CD4-positive, alpha-beta T cell treated with Interleukin-4 for 4 hours (primary cell): ENCODE measurements around the gene RAP1GAP2.
"Not testable (repeated sequence)": the region's sequence is repeated elsewhere in the genome, so short reads cannot be mapped to it uniquely, and the experiment has no call there.

Experiments
- DNase-seq: peaks from one replicate; pipeline ENCODE4 v3.0.0-alpha.2; 2020

Gene RAP1GAP2

DNA sequence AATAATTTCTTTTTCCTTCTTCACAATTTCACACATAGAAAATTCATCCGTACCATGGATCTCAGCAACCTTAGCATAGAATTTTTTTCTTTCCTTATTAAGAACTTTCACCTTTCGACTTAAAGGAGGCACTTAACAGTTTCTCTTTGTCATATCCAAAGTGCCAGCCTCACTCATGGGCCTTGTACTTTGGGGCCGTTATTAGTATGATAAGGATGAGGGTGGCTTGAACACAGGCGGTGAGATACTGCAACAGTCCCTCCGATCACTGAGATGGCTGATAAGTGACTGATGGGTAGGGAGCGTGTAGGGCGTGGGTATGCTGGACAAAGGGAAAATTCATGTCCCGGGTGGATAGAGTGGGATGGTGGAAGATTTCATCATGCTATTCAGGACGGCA is 181.9 kb downstream of the RAP1GAP2 start:
- no peak for DNase-seq

DNA sequence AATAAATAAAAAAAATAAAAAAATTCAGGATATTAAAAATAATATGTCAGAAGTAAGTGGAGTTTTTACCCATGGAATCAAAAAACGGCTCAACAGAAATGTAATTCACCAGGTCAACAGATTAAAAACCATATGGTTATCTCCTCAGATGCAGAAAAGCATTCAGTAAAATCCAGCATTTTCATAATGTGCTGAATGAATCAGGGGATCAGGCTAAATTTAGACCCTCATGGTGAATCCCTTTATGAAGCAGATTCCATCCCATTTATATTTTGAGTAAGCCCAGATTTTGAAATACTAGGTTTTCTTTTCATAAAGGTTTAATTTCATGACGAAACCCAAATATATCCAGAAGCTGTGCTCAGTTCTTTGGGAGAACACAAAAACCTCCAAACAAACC is 182.8 kb downstream of the RAP1GAP2 start:
- no peak for DNase-seq

- no peak for DNase-seq
Measured at GRCh38 chr17:2980211-2980903, 184.1 kb downstream of the RAP1GAP2 start.

- no peak for DNase-seq
Measured at GRCh38 chr17:2980904-2981246, 184.6 kb downstream of the RAP1GAP2 start.

- no peak for DNase-seq
Measured at GRCh38 chr17:2981325-2981724, 185.1 kb downstream of the RAP1GAP2 start.

DNA sequence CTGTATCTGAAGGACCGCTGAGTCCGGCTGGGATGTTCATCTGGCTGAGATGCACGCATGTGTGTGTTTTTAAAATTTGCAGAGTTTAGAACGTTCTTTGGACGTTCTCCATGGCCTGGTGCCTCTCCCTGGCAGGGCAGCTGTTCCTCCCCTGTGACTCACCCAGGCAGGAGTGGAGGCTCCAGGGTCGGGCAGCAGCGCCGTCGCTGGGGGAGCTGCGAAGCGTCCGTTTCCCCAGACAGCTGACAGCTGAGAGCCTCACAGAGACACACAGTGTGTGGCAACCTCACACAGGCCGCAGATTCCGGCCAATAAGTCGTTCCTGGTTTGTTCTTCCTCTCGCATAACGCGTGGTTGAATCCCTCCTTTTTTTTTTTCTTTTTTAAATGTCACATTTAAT is 186.6 kb downstream of the RAP1GAP2 start:
- no peak for DNase-seq

- DNase-seq, result no peak
Measured at GRCh38 chr17:2983255-2983654, 187.0 kb downstream of the RAP1GAP2 start.

GRCh38 chr17:2985318-2985717 is 189.1 kb downstream of the RAP1GAP2 start:
- DNase-seq, result no peak

- DNase-seq, result no peak
Measured at GRCh38 chr17:2986925-2987324, 190.7 kb downstream of the RAP1GAP2 start.

DNA sequence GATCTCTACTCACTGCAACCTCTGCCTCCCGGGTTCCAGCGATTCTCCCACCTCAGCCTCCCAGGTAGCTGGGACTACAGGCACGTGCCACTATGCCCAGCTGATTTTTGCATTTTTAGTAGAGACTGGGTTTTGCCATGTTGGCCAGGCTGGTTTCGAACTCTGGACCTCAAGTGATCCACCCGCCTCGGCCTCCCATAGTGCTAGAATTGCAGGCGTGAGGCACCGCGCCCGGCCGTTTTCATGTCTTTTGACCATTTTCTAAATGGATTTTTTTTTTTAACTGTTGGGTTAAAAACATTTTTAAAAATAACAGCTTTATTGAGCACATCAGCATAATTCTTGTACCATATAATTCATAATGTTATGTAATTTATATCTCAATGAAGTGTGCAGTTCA is 193.2 kb downstream of the RAP1GAP2 start:
- DNase-seq, result not testable (repeated sequence)

GRCh38 chr17:2989855-2990254 is 193.6 kb downstream of the RAP1GAP2 start:
- no peak for DNase-seq

DNA sequence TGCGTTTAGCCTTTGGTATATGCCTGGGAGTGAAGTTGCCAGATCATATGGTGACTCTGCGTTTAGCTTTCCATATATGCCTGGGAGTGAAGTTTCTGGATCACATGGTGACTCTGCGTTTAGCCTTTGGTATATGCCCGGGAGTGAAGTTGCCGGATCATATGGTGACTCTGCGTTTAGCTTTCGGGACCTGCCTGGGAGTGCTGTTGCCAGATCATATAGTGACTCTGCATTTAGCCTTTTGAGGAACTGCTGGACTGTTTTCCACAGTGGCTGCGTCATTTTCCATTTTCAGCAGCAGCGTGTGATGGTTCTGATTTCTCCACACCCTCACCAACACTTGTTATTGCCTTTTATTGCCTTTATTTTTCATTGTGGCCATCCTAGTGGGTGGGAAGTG is 194.2 kb downstream of the RAP1GAP2 start:
- DNase-seq, result no peak

DNA sequence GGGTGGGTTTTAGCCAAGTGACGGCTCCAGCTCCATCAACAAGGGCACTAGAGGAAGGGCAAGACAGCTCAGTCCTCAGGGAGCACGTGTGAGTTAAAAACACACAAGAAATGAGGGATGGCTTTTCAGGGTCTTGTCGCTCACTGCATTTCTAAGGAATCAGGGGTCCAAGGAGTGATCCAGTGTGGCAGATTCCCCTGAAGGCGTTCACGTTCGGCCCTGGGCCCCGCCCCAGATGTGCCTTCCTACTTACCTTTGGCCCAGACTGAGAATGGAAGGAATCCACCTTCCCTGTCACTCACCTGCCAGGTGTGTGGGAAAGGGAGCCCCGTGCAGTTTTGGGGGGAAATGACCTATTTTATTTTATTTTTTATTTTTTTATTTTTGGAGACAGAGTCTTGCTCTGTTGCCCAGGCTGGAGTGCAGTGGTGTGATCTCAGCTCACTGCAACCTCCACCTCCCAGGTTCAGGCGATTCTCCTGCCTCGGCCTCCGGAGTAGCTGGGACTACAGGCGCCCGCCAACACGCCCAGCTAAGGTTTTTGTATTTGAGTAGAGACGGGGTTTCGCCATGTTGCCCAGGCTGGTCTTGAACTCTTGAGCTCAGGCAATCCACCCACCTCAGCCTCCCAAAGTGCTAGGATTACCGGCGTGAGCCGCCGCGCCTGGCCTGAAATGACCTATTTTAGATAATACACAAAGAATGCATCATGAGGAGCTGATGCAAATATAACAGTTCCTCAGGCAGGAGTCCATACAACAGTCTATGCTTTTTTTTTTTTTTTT is 195.3 kb downstream of the RAP1GAP2 start:
- DNase-seq, result not testable (repeated sequence)

DNA sequence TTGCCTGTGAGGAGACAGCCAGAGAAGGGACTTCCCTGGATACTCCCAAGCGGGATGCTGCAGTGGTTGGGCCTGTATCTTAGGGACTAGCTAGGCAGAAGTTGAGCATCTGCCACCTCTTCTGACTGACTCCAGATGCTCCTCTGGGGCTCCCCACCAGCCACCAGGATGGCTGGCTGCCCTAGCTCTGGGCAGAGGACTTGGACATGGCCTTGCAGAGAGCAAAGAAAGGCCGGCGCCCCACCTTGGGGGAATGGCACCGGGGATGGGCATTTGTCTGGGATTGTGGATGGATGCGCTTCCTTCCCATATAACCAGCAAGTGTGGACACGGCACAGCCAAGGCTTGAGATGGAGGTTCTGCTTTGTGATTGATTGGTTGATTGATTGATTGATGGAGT is 198.2 kb downstream of the RAP1GAP2 start:
- no peak for DNase-seq

GRCh38 chr17:2995377-2995776 is 199.1 kb downstream of the RAP1GAP2 start:
- DNase-seq, result no peak

GRCh38 chr17:2995886-2996809 is 199.9 kb downstream of the RAP1GAP2 start:
- no peak for DNase-seq

- no peak for DNase-seq
Measured at GRCh38 chr17:2996810-2997670, 200.8 kb downstream of the RAP1GAP2 start.

- DNase-seq, result not testable (repeated sequence)
Measured at GRCh38 chr17:2998469-2998901, 202.2 kb downstream of the RAP1GAP2 start.

GRCh38 chr17:3002538-3003295 is 206.5 kb downstream of the RAP1GAP2 start:
- DNase-seq, result no peak

DNA sequence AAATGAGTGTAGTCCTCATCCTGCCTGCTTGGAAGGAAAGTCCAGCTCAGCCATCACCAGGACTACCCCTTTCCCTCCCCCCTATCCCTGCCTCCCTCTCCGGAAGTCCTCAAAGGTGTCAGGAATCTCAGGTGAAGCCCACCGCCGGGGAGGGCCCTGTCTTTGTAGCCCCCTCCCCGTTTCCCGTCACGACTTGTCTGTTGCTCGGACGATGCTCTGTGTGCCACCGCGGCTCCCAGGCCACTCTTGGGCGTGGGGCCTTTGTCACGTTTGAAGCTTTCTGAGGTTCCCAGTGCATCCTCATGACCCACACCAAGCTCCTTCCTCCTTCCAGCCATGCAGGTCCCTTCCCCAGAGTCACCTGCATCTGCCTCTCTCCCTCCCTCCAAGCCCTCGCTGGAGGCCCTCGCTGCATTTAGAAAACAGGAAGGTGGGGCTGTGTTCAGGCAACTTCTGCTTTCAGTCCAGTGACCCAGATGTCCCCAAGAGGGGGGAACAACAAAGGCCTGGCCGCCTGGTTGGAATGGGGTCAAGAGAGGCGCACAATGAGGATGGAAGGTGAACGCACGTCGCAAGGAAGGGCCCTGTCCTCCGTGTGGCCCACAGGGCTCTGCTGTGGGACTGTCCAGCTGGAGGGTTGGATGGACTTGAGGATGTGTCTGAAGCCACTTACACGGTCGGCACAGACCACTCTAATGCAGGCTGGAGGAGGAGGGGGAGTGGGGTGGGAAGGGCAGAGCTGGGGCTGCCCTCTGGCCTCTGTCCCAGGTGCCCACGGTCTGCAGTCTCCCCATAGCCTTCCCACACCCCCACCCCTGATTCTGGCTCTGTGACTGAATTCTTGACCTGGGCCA is 207.3 kb downstream of the RAP1GAP2 start:
- no peak for DNase-seq
